Keratinocyte (primary cell): Measurements from ENCODE around the gene DPP9.

ENCODE experiments used
- EZH2 ChIP-seq: IDR thresholded peaks from one replicate; pipeline ENCODE4 v1.6.1; 2012; ENCODE audit warnings: inconsistent platforms, mild to moderate bottlenecking, low read length, moderate library complexity
- TF ChIP-seq, protein P1 (sequence below), 3 experiments: IDR thresholded peaks in 1 of 3; conservative IDR thresholded peaks in 1 of 3; optimal IDR thresholded peaks in 1 of 3; 2 replicates in 2 of 3; 3 replicates in 1 of 3; pipeline versions ENCODE3 to v1.5.1; 2011; ENCODE audit warnings: low read length in 3 of 3, mild to moderate bottlenecking in 3 of 3, moderate library complexity in 2 of 3, control low read depth in 1 of 3, inconsistent platforms in 1 of 3; ENCODE audit not compliant: insufficient read depth in 2 of 3; ENCODE audit errors: extremely low read depth in 1 of 3

DNA sequence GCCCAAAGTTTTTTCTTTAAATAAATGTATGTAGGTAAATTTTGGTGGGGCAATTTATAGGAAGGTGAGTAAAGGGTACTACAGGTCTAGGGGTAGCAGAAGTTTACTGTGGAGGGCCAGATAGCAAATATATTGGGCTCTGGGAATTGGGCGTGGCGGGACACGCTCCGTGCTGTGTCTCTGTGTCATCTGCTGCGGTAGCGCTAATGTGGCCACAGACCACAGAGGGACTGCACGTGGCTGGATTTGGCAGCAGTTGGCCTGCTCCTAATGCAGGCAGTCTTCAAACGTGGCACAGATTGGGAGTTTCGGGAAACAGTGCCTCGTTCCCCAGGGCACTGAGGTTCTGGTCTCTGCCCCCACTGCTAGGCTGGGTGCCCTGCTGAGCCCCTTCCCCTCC lies 36.9 kb downstream of the DPP9 start:
- TF ChIP-seq, protein P1, sequence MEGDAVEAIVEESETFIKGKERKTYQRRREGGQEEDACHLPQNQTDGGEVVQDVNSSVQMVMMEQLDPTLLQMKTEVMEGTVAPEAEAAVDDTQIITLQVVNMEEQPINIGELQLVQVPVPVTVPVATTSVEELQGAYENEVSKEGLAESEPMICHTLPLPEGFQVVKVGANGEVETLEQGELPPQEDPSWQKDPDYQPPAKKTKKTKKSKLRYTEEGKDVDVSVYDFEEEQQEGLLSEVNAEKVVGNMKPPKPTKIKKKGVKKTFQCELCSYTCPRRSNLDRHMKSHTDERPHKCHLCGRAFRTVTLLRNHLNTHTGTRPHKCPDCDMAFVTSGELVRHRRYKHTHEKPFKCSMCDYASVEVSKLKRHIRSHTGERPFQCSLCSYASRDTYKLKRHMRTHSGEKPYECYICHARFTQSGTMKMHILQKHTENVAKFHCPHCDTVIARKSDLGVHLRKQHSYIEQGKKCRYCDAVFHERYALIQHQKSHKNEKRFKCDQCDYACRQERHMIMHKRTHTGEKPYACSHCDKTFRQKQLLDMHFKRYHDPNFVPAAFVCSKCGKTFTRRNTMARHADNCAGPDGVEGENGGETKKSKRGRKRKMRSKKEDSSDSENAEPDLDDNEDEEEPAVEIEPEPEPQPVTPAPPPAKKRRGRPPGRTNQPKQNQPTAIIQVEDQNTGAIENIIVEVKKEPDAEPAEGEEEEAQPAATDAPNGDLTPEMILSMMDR (optimal IDR thresholded peaks at IDR 0.05 in 1 of 3, IDR thresholded peaks at IDR 0.05 in 1 of 3, conservative IDR thresholded peaks at IDR 0.05 in 1 of 3; ENCODE audit: extremely low read depth in 1 of 3, insufficient read depth in 2 of 3, low read length in 3 of 3) = no peak
- TF ChIP-seq EZH2 = no peak
